GM19463 (cell line): ENCODE results near the gene NAA50.

Source experiments
- ATAC-seq: cut with Tn5 transposase; IDR thresholded peaks from one replicate; pipeline ENCODE4 v1.9.1; 2021; ENCODE audit warnings: mild to moderate bottlenecking, moderate library complexity; ENCODE audit not compliant: unreplicated experiment

The NAA50 gene

GRCh38 chr3:113745756-113746547, at the start of gene NAA50:
Gene NAA50, minus strand, starts transcription at chr3:113746249. Its CDS starts 300 bp downstream, at chr3:113745949.
- ATAC-seq: peak; percentile 47

DNA sequence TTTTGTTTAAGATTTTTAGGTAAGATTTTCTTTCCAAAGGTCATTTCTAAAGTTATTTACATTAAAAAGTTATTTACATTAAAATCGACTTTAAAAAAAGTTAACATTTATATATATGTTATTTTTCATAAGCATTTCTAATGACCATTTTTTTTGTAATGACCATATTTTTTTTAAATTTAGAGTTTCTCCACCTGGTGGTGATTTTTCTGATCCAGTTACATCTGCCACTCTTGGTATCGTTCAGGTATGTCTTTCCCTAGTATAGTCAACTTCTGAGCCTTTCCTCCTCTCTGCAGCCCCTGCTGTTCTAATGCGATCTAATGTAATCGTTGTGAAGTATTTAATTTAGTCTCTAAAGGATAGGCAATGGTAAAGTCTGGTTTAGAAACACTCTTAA, 49.6 kb upstream of the NAA50 start:
- no peak for ATAC-seq

GRCh38 chr3:113794526-113794925, 48.5 kb upstream of the NAA50 start:
- ATAC-seq: no peak

DNA sequence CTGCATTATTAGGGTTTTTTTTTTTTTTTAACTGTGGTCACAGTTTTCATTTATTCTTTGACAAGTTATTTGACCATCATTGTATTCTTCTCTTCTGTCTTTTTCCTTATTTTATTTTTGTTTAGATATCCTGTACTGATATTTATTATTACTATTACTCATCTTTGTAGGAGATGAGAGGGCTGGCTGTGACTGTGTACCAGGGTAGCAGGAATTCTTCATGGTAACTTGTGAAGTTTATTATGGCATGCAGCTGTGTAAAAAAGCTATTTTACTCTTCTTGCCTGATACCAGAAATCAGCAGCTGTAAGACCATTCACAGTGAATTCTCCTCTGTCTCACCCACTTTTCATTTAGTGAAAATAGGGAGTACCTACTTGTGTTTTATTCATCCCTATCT, 45.3 kb upstream of the NAA50 start:
- ATAC-seq: no peak

- ATAC-seq: no peak
These were observed 37.9 kb upstream of the NAA50 start for GRCh38 chr3:113783980-113784379.

GRCh38 chr3:113783463-113783862, 37.4 kb upstream of the NAA50 start:
- peak; percentile 58 for ATAC-seq

GRCh38 chr3:113776564-113776963, 30.5 kb upstream of the NAA50 start:
- no peak for ATAC-seq

GRCh38 chr3:113775516-113775915, 29.5 kb upstream of the NAA50 start:
- no peak for ATAC-seq

DNA sequence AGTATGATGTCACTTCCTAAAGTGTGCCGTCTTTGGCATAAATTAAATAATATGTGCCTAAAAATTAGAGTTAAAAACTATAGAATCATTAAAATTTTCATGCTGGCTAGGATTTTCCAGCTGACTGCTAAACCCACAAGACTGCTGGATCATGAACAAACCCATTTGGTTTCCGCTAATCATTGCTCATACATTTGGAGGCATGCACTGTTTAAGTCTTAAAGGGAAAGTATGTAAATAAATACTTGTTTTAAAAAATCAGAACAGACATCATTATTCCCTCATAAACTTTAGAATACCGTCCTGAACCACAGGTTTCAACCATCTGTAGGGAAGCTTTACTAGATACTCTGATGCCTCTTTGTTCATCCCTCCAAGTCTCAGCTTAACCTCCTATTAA, 27.3 kb upstream of the NAA50 start:
- ATAC-seq: no peak

DNA sequence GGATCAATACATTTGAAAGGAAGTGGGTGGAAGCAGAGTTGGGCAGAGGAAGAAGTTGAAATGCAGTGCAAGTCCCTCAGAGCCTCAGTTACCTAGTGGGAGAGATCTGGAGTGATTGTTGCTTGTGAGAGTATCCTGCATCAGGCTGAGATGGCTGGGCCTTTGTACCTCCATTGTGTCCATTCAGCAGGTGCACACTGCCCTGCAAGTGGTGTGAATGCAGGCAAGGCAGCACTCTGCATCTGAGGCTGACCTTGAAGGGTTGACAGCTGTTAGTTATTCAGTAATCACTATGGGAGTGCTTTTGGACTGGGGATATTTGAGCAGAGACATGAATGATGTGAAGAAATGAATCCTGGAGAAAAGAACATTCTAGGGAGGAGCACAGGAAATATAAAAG, 25.9 kb upstream of the NAA50 start:
- no peak for ATAC-seq

- ATAC-seq: peak; percentile 87
These were observed 23.5 kb upstream of the NAA50 start for GRCh38 chr3:113769551-113769950.

DNA sequence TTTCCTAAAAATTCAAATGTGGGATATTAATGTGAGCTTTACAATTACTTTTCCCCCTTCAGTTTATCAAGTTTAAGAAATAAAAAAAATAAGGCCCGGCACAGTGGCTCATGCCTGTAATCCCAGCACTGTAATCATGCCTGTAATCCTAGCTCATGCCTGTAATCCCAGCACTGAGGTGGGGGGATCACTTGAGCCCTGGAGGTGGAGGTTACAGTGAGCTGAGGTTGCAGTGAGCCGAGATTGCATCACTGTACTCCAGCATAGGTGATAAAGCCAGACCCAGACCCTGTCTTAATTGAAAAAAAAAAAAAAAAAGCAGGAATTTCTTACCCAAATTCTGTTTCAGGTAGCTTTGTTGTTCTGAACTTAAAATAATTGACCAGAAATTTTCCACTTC, 18.6 kb upstream of the NAA50 start:
- no peak for ATAC-seq

DNA sequence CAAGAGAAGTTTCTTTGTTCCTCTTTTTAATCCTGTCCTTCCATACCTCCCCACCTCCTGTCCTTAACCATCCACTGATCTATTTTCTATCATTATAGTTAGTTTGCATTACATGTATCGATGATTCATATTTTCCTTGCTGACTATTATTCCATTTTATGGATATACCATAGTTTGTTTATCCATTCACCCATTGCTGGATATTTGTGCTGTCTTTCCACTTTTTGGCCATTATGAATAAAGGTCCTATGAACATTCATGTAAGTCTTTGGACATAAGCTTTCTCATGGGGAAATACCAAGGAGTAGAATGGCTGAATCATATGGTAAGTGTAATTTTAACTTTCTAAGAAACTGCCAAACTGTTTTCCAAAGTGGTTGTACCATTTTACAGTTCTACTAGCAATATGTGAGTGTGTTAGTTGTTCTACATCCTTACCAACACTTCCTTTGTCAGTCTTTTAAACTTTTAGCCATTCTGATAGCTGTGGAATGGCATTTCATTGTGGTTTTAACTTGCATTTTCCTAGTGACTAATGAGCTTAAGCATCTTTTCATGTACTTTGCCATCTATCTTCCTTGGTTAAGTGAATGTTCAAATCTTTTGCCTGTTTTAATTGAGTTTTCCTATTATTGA, 12.5 kb upstream of the NAA50 start:
- ATAC-seq: no peak

- ATAC-seq: no peak
These were observed 8.6 kb upstream of the NAA50 start for GRCh38 chr3:113754494-113755159.

GRCh38 chr3:113753376-113753985, 7.4 kb upstream of the NAA50 start:
- no peak for ATAC-seq

DNA sequence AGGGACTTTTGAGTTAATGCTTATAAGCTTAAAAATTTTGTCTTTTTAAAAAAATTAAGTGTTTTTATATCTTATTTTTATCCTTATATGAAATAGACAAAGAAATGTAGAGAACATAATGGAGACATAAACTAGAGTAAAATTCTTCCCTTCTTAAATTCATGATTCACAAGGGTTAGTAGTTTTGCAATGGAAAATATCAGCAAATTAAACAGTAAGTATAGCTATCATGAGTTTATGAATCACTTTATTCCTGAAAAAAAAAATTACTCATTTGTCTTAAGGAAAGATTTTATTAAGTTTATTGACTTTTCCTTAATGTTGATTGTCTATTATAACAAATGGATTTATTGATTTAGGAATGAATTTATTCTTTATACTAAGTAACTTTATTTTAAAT, 5.1 kb upstream of the NAA50 start:
- no peak for ATAC-seq

DNA sequence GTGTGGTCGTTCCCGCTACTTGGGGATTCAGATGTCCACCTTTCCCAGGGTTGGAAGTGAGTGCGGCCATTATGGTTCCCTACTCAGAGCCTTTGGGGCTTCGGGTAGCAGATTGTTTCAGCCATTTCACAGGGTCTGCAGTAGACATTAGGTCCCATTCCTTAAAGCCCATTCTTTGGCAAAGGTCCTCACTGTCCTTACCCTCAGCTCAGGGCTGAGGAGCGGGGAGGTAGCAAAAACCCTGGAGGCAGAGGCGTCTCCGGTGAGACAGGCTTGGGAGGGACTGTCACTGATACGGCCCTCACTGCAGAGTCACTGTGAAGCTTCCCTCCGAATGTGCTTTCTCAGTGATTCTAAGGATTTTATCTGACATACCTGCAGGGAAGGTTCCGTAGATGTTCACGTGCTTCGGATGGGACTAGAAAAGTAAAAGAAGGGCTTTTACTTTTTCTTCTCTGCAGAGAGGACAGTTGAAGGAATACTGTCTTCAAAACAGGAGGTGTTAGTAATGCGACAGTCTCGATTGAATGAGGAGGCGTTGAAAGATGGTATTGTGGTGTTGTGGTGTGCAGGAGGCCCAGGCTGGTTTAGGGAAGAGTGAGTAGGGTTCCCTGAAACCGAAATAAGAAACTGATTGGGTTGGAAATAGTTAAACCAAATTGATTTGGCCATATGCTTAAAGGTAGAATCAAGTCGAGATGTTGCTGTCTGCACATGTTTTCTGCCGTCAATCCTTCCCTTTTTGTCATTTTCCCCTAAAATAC, 1.4 kb upstream of the NAA50 start:
- peak; percentile 17 for ATAC-seq

GRCh38 chr3:113746548-113747282, 666 bp upstream of the NAA50 start, which contains the start of gene ATP6V1A:
Gene ATP6V1A, plus strand, starts transcription at chr3:113747035. Its CDS starts 31,719 bp downstream, at chr3:113778754.
- ATAC-seq: peak; percentile 37

DNA sequence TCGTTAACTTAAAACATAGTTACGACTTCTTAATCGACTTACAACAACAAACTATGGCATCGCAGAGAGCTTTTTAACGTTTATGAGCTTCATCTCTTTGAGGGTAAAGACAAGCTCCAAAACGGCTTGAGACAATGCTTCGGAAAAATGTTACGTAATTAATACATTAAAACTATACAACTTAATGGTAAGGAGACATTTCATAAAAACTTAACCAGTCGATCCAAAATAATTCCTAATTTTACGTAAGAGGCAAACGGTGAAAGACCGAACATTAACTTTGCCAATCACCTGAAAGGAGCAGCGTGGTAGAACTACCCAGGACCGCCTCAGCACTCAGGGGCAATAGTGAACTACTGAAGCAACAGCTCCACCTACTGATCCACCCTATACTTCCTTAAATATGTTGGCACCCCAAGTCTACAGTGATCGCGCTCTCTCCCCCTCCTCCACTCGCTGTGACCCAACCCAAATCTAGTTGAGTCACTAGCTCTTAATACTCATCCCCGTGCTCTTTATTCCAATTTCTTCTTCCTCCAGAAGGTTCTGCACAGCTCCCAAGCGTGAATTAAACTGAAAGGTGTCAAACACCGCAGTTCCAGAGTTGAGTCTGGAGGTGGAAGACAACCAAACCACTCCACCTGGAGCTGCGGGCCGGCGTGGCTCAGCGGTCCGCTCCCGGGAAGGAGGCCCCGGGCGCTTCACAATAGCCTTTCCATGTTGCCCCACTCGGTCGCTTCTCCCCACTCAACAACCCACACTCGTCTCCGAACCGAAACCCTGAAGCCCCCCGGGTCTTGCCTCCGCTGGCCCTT, 901 bp downstream of the NAA50 start:
- ATAC-seq: peak; percentile 49
